ENCODE measurements around the gene WASL.

DNA sequence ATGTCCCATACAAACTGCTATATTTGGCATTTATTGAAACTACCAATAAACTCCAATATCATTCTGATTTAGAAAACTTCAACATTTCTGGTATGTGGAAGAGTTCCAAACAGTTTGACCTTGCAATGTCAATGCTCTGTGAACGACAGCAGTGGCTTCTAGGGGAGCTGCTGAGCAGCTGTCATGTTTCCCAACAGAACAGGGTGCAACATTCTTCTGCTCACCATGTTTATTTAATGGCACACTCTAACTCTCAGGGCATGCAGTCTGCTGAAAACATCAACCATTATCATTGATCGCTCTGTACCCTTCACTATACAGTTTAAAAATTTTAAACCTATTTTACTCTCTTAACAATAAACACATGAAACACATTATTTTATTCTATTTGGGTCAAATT is 67.2 kb downstream of the WASL start:
- TF ChIP-seq, protein P1, sequence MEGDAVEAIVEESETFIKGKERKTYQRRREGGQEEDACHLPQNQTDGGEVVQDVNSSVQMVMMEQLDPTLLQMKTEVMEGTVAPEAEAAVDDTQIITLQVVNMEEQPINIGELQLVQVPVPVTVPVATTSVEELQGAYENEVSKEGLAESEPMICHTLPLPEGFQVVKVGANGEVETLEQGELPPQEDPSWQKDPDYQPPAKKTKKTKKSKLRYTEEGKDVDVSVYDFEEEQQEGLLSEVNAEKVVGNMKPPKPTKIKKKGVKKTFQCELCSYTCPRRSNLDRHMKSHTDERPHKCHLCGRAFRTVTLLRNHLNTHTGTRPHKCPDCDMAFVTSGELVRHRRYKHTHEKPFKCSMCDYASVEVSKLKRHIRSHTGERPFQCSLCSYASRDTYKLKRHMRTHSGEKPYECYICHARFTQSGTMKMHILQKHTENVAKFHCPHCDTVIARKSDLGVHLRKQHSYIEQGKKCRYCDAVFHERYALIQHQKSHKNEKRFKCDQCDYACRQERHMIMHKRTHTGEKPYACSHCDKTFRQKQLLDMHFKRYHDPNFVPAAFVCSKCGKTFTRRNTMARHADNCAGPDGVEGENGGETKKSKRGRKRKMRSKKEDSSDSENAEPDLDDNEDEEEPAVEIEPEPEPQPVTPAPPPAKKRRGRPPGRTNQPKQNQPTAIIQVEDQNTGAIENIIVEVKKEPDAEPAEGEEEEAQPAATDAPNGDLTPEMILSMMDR (IDR thresholded peaks at IDR 0.05) = no peak
- no peak for TF ChIP-seq POLR2A (IDR thresholded peaks at IDR 0.05)
- no peak for TF ChIP-seq POLR2AphosphoS5 (IDR thresholded peaks at IDR 0.05)
- no peak for TF ChIP-seq EP300 (IDR thresholded peaks at IDR 0.05)
